Ishikawa (cell line): ENCODE measurements around the gene SCO1.

Experiments
- CREB1 ChIP-seq: IDR thresholded peaks from 2 replicates; pipeline ENCODE4 v1.6.1; 2012; ENCODE audit warnings: low read depth
- EGR1 ChIP-seq: IDR thresholded peaks from 2 replicates; pipeline ENCODE4 v1.6.1; 2012
- MAX ChIP-seq: IDR thresholded peaks from 2 replicates; pipeline ENCODE4 v1.6.1; 2012
- NFIC ChIP-seq: IDR thresholded peaks from 2 replicates; pipeline ENCODE4 v1.6.1; 2012
- RAD21 ChIP-seq: IDR thresholded peaks from 2 replicates; pipeline ENCODE4 v1.6.1; 2012; ENCODE audit warnings: low read depth
- TAF1 ChIP-seq: IDR thresholded peaks from 2 replicates; pipeline ENCODE4 v1.6.1; 2012; ENCODE audit warnings: low read depth, mild to moderate bottlenecking
- TCF12 ChIP-seq: IDR thresholded peaks from 2 replicates; pipeline ENCODE4 v1.6.1; 2012; ENCODE audit warnings: low read depth
- USF1 ChIP-seq: IDR thresholded peaks from 2 replicates; pipeline ENCODE4 v1.6.1; 2012
- ZBTB7A ChIP-seq: IDR thresholded peaks from 2 replicates; pipeline ENCODE4 v1.6.1; 2012; ENCODE audit warnings: low read depth
- TF ChIP-seq, protein P1 (sequence below): IDR thresholded peaks from 2 replicates; pipeline ENCODE4 v1.6.1; 2012; ENCODE audit warnings: low read depth, mild to moderate bottlenecking

DNA sequence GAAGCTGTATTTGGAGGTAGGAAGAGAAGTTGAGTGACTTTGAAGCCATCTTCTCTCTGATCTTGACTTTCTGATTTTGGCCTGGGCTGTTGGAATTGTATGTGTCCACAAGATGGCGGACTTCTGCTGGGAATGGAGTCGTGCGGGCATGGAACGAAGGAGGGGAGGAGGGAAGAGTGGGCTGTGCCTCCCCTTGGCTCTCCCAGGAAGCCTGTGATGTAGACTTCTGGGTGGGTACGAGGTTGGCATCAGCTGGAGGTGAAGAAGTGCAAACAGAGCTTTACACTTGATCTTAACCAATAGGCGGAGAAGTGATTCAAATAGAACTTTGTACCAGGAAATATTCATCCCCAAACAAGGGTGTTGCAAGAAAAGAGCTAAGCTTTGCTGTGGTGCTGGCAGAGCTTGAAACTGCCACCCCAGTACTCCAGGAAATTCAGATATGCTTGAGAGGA is 39.9 kb upstream of the SCO1 start:
- TF ChIP-seq, protein P1, sequence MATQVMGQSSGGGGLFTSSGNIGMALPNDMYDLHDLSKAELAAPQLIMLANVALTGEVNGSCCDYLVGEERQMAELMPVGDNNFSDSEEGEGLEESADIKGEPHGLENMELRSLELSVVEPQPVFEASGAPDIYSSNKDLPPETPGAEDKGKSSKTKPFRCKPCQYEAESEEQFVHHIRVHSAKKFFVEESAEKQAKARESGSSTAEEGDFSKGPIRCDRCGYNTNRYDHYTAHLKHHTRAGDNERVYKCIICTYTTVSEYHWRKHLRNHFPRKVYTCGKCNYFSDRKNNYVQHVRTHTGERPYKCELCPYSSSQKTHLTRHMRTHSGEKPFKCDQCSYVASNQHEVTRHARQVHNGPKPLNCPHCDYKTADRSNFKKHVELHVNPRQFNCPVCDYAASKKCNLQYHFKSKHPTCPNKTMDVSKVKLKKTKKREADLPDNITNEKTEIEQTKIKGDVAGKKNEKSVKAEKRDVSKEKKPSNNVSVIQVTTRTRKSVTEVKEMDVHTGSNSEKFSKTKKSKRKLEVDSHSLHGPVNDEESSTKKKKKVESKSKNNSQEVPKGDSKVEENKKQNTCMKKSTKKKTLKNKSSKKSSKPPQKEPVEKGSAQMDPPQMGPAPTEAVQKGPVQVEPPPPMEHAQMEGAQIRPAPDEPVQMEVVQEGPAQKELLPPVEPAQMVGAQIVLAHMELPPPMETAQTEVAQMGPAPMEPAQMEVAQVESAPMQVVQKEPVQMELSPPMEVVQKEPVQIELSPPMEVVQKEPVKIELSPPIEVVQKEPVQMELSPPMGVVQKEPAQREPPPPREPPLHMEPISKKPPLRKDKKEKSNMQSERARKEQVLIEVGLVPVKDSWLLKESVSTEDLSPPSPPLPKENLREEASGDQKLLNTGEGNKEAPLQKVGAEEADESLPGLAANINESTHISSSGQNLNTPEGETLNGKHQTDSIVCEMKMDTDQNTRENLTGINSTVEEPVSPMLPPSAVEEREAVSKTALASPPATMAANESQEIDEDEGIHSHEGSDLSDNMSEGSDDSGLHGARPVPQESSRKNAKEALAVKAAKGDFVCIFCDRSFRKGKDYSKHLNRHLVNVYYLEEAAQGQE: no peak
- TF ChIP-seq TAF1 (no peak), MAX (no peak), USF1 (no peak), RAD21 (peak; percentile 77), NFIC (no peak), ZBTB7A (no peak), CREB1 (no peak), EGR1 (no peak), TCF12 (no peak)
